Esophagus (tissue), 2 donors: ENCODE data around the gene HRH4. TPM values are rescaled to one million over a fixed set of nuclear protein-coding genes. Genes with fewer than 3 reads are reported as not detected.

Experiments used
- H3K27ac ChIP-seq, 2 donors: one replicate each; pipeline ENCODE4 v1.5.1; 2013; ENCODE audit warnings: low read depth in 2 of 2, mild to moderate bottlenecking in 2 of 2, inconsistent platforms in 1 of 2, low read length in 1 of 2, moderate library complexity in 1 of 2
- H3K27me3 ChIP-seq, 2 donors: one replicate each; pipeline ENCODE4 v1.6.1; 2013; ENCODE audit warnings: low read length in 2 of 2, control low read depth in 1 of 2, mild to moderate bottlenecking in 1 of 2; ENCODE audit not compliant: insufficient read depth in 2 of 2, control insufficient read depth in 1 of 2
- H3K36me3 ChIP-seq, 2 donors: one replicate each; pipeline ENCODE4 v1.6.1; 2013; ENCODE audit warnings: low read length in 1 of 2; ENCODE audit not compliant: control insufficient read depth in 2 of 2, insufficient read depth in 2 of 2
- H3K4me1 ChIP-seq, 2 donors: one replicate each; pipeline ENCODE4 v1.6.1; 2013; ENCODE audit warnings: low read length in 1 of 2; ENCODE audit not compliant: control insufficient read depth in 2 of 2, insufficient read depth in 2 of 2
- H3K4me3 ChIP-seq, 2 donors: one replicate each; pipeline ENCODE4 v1.5.1; 2013; ENCODE audit warnings: low read length in 2 of 2, mild to moderate bottlenecking in 2 of 2, low read depth in 1 of 2, moderate library complexity in 1 of 2
- H3K9me3 ChIP-seq, 2 donors: one replicate each; pipeline ENCODE4 v1.6.1; 2013; ENCODE audit warnings: mild to moderate bottlenecking in 2 of 2, low read depth in 1 of 2, low read length in 1 of 2, moderate library complexity in 1 of 2; ENCODE audit not compliant: control insufficient read depth in 2 of 2, insufficient read depth in 1 of 2
- WGBS, 2 donors: extraction: QIAGEN DNeasy Blood & Tissue Kit; methylation state at CpG; one replicate each; pipeline ENCODE4 v1.1.7; 2013; 5-methylcytosine and 5-hydroxymethylcytosine counted together
- polyA plus RNA-seq, 2 donors: library from polyadenylated mRNA; stranded (reverse); fragments of 200-250 nt; gene quantifications; one replicate each; pipeline ENCODE4 v1.2.3, GENCODE V29; 2013
- donor health status: healthy with polysubstance abuse.
- donor health status: Bipolar disorder and iron deficiency.

Gene HRH4
- polyA plus RNA-seq, 2 donors, result 0.01 TPM; not detected in 1

- WGBS, 2 donors, result 69 to 77% methylated on average over 5 of the region's 5 CpGs
- no peaks in the 10 kb centered on the region for H3K9me3 ChIP-seq
- no peaks in the 10 kb centered on the region for H3K27me3 ChIP-seq
- H3K4me1 ChIP-seq, result peaks cover 0 to 2% of the 10 kb centered on the region in 2 donors
- H3K36me3 ChIP-seq, result no peaks in the 10 kb centered on the region
- H3K27ac ChIP-seq, result no peak overlapping the region
- H3K4me3 ChIP-seq, result no peak overlapping the region
Measured at GRCh38 chr18:24499814-24500213, 39.4 kb downstream of the HRH4 start.

GRCh38 chr18:24500217-24500616 is 39.8 kb downstream of the HRH4 start:
- Histone ChIP-seq H3K36me3 (no peaks in the 10 kb centered on the region), H3K4me1 (peaks cover 0 to 2% of the 10 kb centered on the region in 2 donors)

GRCh38 chr18:24500766-24501165 is 40.3 kb downstream of the HRH4 start:
- Histone ChIP-seq H3K4me3 (no peak overlapping the region), H3K4me1 (peaks cover 0 to 2% of the 10 kb centered on the region in 2 donors), H3K36me3 (no peaks in the 10 kb centered on the region), H3K9me3 (no peaks in the 10 kb centered on the region), H3K27ac (no peak overlapping the region), H3K27me3 (no peaks in the 10 kb centered on the region)
- WGBS, 2 donors, result 84 to 91% methylated on average over 6 of the region's 6 CpGs

More at GRCh38 chr18:24500217-24500616, 39.8 kb downstream of the HRH4 start:
- Histone ChIP-seq H3K27ac (no peak overlapping the region), H3K4me3 (no peak overlapping the region), H3K9me3 (no peaks in the 10 kb centered on the region), H3K27me3 (no peaks in the 10 kb centered on the region)
- 84 to 89% methylated on average over 2 of the region's 2 CpGs for WGBS, 2 donors

GRCh38 chr18:24502667-24503523 is 42.5 kb downstream of the HRH4 start:
- no peaks in the 10 kb centered on the region for H3K36me3 ChIP-seq
- H3K9me3 ChIP-seq, result no peaks in the 10 kb centered on the region
- peaks cover 0 to 2% of the 10 kb centered on the region in 2 donors for H3K4me1 ChIP-seq
- H3K4me3 ChIP-seq, result no peak overlapping the region
- H3K27me3 ChIP-seq, result no peaks in the 10 kb centered on the region
- WGBS, 2 donors, result 76 to 80% methylated on average over 7 of the region's 7 CpGs
- no peak overlapping the region for H3K27ac ChIP-seq

- Histone ChIP-seq H3K4me1 (no peaks in the 10 kb centered on the region), H3K36me3 (no peaks in the 10 kb centered on the region), H3K4me3 (no peak overlapping the region), H3K27me3 (no peaks in the 10 kb centered on the region), H3K27ac (no peak overlapping the region), H3K9me3 (no peaks in the 10 kb centered on the region)
- 84 to 85% methylated on average over 4 of the region's 4 CpGs for WGBS, 2 donors
Measured at GRCh38 chr18:24504401-24504800, 44.0 kb downstream of the HRH4 start.

- no peak overlapping the region for H3K27ac ChIP-seq
- H3K27me3 ChIP-seq, result no peaks in the 10 kb centered on the region
- H3K9me3 ChIP-seq, result no peaks in the 10 kb centered on the region
- WGBS, 2 donors, result 90 to 93% methylated on average over 6 of the region's 6 CpGs
- no peaks in the 10 kb centered on the region for H3K4me1 ChIP-seq
- H3K36me3 ChIP-seq, result no peaks in the 10 kb centered on the region
- H3K4me3 ChIP-seq, result no peak overlapping the region
Measured at GRCh38 chr18:24506175-24506574, 45.7 kb downstream of the HRH4 start.

- WGBS, 2 donors, result 87 to 88% methylated on average over 1 of the region's 1 CpG
- H3K4me3 ChIP-seq, result no peak overlapping the region
- H3K9me3 ChIP-seq, result no peaks in the 10 kb centered on the region
- H3K27ac ChIP-seq, result no peak overlapping the region
- no peaks in the 10 kb centered on the region for H3K4me1 ChIP-seq
- no peaks in the 10 kb centered on the region for H3K36me3 ChIP-seq
- H3K27me3 ChIP-seq, result no peaks in the 10 kb centered on the region
Measured at GRCh38 chr18:24509435-24509834, 49.0 kb downstream of the HRH4 start.

GRCh38 chr18:24514439-24514838 is 54.0 kb downstream of the HRH4 start:
- no peak overlapping the region for H3K4me3 ChIP-seq
- H3K36me3 ChIP-seq, result no peaks in the 10 kb centered on the region
- no peaks in the 10 kb centered on the region for H3K27me3 ChIP-seq
- no peaks in the 10 kb centered on the region for H3K4me1 ChIP-seq
- H3K9me3 ChIP-seq, result no peaks in the 10 kb centered on the region
- no peak overlapping the region for H3K27ac ChIP-seq
- 43 to 66% methylated on average over 2 of the region's 2 CpGs for WGBS, 2 donors

- no peaks in the 10 kb centered on the region for H3K4me1 ChIP-seq
- whole genome bisulfite sequencing, 2 donors, result 87 to 91% methylated on average over 2 of the region's 2 CpGs
- no peaks in the 10 kb centered on the region for H3K27me3 ChIP-seq
- H3K27ac ChIP-seq, result no peak overlapping the region
- H3K4me3 ChIP-seq, result no peak overlapping the region
- H3K36me3 ChIP-seq, result no peaks in the 10 kb centered on the region
- H3K9me3 ChIP-seq, result no peaks in the 10 kb centered on the region
Measured at GRCh38 chr18:24515721-24516120, 55.3 kb downstream of the HRH4 start.

GRCh38 chr18:24516261-24516660 is 55.8 kb downstream of the HRH4 start:
- 84 to 85% methylated on average over 3 of the region's 3 CpGs for WGBS, 2 donors

More at GRCh38 chr18:24516261-24516660, 55.8 kb downstream of the HRH4 start:
- Histone ChIP-seq H3K27me3 (no peaks in the 10 kb centered on the region), H3K4me1 (no peaks in the 10 kb centered on the region), H3K36me3 (no peaks in the 10 kb centered on the region), H3K9me3 (no peaks in the 10 kb centered on the region), H3K27ac (no peak overlapping the region), H3K4me3 (no peak overlapping the region)
